ENCODE results near the gene CAV3.

DNA sequence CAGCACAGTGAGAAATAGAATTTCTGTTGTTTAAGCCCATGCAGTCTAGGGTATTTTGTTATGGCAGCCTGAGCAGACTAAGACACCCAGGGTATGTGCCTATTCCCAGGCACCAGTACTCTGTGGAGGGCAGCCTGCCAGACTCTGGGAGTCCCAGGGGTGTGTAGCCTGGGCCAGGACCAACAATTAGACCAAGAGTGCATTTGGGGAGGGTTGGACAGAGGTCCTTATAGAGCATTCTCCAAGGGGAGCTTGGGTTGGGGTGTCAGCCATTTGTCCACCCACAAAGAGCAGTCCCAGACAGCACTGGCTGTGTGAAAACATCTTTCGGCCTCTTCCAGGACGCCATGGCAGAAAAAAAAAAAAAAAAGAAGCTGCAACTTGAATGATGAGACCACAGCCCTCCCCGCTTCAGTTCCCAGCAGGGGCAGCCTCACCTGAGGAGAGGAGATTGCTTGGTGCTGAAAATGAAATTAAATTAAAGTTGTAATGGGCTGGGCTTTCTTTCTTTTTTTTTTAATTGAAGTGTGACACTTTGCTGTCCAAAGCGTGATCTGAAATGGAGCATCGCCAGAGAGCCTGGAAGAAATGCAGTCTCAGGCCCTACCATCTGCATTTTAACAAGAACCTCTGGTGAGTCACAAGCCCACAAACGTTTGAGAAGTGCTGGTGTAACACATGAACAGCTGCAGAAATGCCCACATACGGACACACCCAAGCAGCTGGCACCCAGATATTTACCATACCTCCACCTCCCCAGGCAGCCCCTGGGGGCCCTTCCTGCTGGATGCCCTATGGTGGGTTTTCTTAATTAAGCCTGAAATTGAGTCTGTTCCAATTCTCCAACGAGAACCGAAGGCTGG is 21.3 kb upstream of the CAV3 start:
- TF ChIP-seq, protein P1, sequence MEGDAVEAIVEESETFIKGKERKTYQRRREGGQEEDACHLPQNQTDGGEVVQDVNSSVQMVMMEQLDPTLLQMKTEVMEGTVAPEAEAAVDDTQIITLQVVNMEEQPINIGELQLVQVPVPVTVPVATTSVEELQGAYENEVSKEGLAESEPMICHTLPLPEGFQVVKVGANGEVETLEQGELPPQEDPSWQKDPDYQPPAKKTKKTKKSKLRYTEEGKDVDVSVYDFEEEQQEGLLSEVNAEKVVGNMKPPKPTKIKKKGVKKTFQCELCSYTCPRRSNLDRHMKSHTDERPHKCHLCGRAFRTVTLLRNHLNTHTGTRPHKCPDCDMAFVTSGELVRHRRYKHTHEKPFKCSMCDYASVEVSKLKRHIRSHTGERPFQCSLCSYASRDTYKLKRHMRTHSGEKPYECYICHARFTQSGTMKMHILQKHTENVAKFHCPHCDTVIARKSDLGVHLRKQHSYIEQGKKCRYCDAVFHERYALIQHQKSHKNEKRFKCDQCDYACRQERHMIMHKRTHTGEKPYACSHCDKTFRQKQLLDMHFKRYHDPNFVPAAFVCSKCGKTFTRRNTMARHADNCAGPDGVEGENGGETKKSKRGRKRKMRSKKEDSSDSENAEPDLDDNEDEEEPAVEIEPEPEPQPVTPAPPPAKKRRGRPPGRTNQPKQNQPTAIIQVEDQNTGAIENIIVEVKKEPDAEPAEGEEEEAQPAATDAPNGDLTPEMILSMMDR (IDR thresholded peaks at IDR 0.05; ENCODE audit: low read depth, low read length) = no peak
- no peak for TF ChIP-seq EZH2phosphoT487 (IDR thresholded peaks at IDR 0.05; ENCODE audit: low read depth)

Measured in OCI-LY3 (cell line).